GM23338 (cell line): Measurements from ENCODE around the gene LPIN1.

ENCODE experiments used
- CREB1 ChIP-seq: fragments of 250-450 bp; sonication (Bioruptor Pico); IDR thresholded peaks from 2 replicates; pipeline ENCODE4 v1.5.0; 2020; ENCODE audit warnings: low read depth, mild to moderate bottlenecking, moderate library complexity
- CTCF ChIP-seq, 2 experiments: fragments of 200-600 bp in 1 of 2; sonication (generic) in 1 of 2; conservative IDR thresholded peaks; 2 replicates each; pipeline versions ENCODE4 v1.5.1 to v1.6.1; 2016 to 2017; ENCODE audit warnings: antibody characterized with exemption in 2 of 2, low read depth in 2 of 2, mild to moderate bottlenecking in 2 of 2, moderate library complexity in 1 of 2
- EZH2 ChIP-seq: fragments of 200-600 bp; sonication (generic); IDR thresholded peaks from one replicate; pipeline ENCODE4 v1.8.0; 2017; ENCODE audit warnings: antibody characterized with exemption, mild to moderate bottlenecking, low read depth; ENCODE audit not compliant: unreplicated experiment
- NANOG ChIP-seq: IDR thresholded peaks from 2 replicates; pipeline ENCODE4 v1.6.1; 2016; ENCODE audit warnings: antibody characterized with exemption, borderline replicate concordance
- POLR2AphosphoS5 ChIP-seq: IDR thresholded peaks from 2 replicates; pipeline ENCODE4 v1.6.1; 2016; ENCODE audit warnings: antibody characterized with exemption, low read depth

DNA sequence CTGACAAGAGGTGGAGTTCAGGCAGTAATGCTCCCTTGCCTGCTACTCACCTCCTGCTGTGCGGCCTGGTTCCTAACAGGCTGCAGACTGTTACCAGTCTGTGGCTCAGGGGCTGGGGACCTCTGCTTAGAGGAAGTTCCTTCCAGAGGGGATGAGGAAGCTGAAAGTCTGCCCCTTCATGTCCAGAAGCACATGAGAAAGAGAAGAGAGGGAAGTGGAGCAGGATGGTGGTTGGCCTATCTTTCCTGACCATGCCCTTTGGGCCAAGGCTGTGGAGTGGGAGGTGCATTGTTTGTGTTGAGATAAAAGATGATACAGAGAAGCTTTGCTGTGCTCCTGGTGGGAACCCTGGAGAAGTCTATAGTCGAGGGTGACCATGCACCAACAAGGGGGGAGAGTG is 112.5 kb downstream of the LPIN1 start:
- TF ChIP-seq CTCF (conservative IDR thresholded peaks at IDR 0.05; ENCODE audit: low read depth in 2 of 2) (no peak), POLR2AphosphoS5 (no peak), EZH2 (no peak), CREB1 (CRISPR knock-in tag) (no peak), NANOG (no peak)
